ENCODE data around the gene SERAC1.

GRCh38 chr6:158113802-158114201, 54.3 kb downstream of the SERAC1 start:
- TF ChIP-seq, protein P1, sequence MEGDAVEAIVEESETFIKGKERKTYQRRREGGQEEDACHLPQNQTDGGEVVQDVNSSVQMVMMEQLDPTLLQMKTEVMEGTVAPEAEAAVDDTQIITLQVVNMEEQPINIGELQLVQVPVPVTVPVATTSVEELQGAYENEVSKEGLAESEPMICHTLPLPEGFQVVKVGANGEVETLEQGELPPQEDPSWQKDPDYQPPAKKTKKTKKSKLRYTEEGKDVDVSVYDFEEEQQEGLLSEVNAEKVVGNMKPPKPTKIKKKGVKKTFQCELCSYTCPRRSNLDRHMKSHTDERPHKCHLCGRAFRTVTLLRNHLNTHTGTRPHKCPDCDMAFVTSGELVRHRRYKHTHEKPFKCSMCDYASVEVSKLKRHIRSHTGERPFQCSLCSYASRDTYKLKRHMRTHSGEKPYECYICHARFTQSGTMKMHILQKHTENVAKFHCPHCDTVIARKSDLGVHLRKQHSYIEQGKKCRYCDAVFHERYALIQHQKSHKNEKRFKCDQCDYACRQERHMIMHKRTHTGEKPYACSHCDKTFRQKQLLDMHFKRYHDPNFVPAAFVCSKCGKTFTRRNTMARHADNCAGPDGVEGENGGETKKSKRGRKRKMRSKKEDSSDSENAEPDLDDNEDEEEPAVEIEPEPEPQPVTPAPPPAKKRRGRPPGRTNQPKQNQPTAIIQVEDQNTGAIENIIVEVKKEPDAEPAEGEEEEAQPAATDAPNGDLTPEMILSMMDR (IDR thresholded peaks at IDR 0.05): no peak
- no peak for TF ChIP-seq POLR2A (IDR thresholded peaks at IDR 0.05)
